Measurements from ENCODE around the gene MINDY4.

- TF ChIP-seq EP300 (IDR thresholded peaks at IDR 0.05; ENCODE audit: borderline replicate concordance) (no peak), RAD21 (IDR thresholded peaks at IDR 0.05; ENCODE audit: low read depth) (no peak), FOXM1 (IDR thresholded peaks at IDR 0.05; ENCODE audit: borderline replicate concordance, low read depth) (no peak), TEAD4 (IDR thresholded peaks at IDR 0.05) (no peak), EGR1 (IDR thresholded peaks at IDR 0.05) (no peak)
- TF ChIP-seq, protein P1, sequence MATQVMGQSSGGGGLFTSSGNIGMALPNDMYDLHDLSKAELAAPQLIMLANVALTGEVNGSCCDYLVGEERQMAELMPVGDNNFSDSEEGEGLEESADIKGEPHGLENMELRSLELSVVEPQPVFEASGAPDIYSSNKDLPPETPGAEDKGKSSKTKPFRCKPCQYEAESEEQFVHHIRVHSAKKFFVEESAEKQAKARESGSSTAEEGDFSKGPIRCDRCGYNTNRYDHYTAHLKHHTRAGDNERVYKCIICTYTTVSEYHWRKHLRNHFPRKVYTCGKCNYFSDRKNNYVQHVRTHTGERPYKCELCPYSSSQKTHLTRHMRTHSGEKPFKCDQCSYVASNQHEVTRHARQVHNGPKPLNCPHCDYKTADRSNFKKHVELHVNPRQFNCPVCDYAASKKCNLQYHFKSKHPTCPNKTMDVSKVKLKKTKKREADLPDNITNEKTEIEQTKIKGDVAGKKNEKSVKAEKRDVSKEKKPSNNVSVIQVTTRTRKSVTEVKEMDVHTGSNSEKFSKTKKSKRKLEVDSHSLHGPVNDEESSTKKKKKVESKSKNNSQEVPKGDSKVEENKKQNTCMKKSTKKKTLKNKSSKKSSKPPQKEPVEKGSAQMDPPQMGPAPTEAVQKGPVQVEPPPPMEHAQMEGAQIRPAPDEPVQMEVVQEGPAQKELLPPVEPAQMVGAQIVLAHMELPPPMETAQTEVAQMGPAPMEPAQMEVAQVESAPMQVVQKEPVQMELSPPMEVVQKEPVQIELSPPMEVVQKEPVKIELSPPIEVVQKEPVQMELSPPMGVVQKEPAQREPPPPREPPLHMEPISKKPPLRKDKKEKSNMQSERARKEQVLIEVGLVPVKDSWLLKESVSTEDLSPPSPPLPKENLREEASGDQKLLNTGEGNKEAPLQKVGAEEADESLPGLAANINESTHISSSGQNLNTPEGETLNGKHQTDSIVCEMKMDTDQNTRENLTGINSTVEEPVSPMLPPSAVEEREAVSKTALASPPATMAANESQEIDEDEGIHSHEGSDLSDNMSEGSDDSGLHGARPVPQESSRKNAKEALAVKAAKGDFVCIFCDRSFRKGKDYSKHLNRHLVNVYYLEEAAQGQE (IDR thresholded peaks at IDR 0.05; ENCODE audit: low read depth) = no peak
These were observed 84.7 kb downstream of the MINDY4 start for GRCh38 chr7:30855936-30856335.
